IPS DF 4.7 (cell line): Measurements from ENCODE around the gene PAAF1.
"Not testable (repeated sequence)": the region's sequence is repeated elsewhere in the genome, so short reads cannot be mapped to it uniquely, and the experiment has no call there.

Experiments
- DNase-seq: peaks from one replicate; pipeline ENCODE4 v3.0.0-alpha.2; 2013; ENCODE audit warnings: low spot score; ENCODE audit errors: extremely low read depth

Gene PAAF1

GRCh38 chr11:73883856-73884255 is 7.1 kb downstream of the PAAF1 start:
- DNase-seq = no peak

GRCh38 chr11:73888244-73888643 is 11.4 kb downstream of the PAAF1 start:
- DNase-seq = no peak

GRCh38 chr11:73889019-73889418 is 12.2 kb downstream of the PAAF1 start:
- DNase-seq = no peak

- no peak for DNase-seq
Observed at GRCh38 chr11:73889536-73889935, 12.7 kb downstream of the PAAF1 start.

GRCh38 chr11:73893041-73893440 is 16.2 kb downstream of the PAAF1 start:
- DNase-seq = no peak

GRCh38 chr11:73894725-73895335 is 18.0 kb downstream of the PAAF1 start:
- no peak for DNase-seq

GRCh38 chr11:73902303-73902702 is 25.5 kb downstream of the PAAF1 start:
- DNase-seq = no peak

GRCh38 chr11:73907191-73907590 is 30.4 kb downstream of the PAAF1 start:
- DNase-seq = no peak

GRCh38 chr11:73912026-73912425 is 35.2 kb downstream of the PAAF1 start:
- DNase-seq = no peak

- DNase-seq = no peak
Observed at GRCh38 chr11:73913472-73913871, 36.7 kb downstream of the PAAF1 start.

GRCh38 chr11:73914284-73914683 is 37.5 kb downstream of the PAAF1 start:
- no peak for DNase-seq

GRCh38 chr11:73916435-73916834 is 39.6 kb downstream of the PAAF1 start:
- DNase-seq = no peak

- no peak for DNase-seq
Observed at GRCh38 chr11:73921180-73921579, 44.4 kb downstream of the PAAF1 start.

- DNase-seq = no peak
Observed at GRCh38 chr11:73929388-73929787, 52.6 kb downstream of the PAAF1 start.

- DNase-seq = peak; percentile 82
Observed at GRCh38 chr11:73931039-73931645, 54.3 kb downstream of the PAAF1 start.

- no peak for DNase-seq
Observed at GRCh38 chr11:73931951-73932350, 55.2 kb downstream of the PAAF1 start.

- DNase-seq = no peak
Observed at GRCh38 chr11:73932781-73933180, 56.0 kb downstream of the PAAF1 start.

GRCh38 chr11:73936047-73936446 is 59.2 kb downstream of the PAAF1 start:
- DNase-seq = not testable (repeated sequence)

GRCh38 chr11:73939096-73939495 is 62.3 kb downstream of the PAAF1 start:
- DNase-seq = no peak

- no peak for DNase-seq
Observed at GRCh38 chr11:73940801-73941570, 64.2 kb downstream of the PAAF1 start.

- DNase-seq = no peak
Observed at GRCh38 chr11:73942010-73942409, 65.2 kb downstream of the PAAF1 start.

- no peak for DNase-seq
Observed at GRCh38 chr11:73944085-73944484, 67.3 kb downstream of the PAAF1 start.

- no peak for DNase-seq
Observed at GRCh38 chr11:73944901-73945300, 68.1 kb downstream of the PAAF1 start.
